ENCODE data around the gene BICDL1. TPM values are rescaled to one million over a fixed set of nuclear protein-coding genes. Genes with fewer than 3 reads are reported as not detected.
A peak's percentile ranks its signal among the peaks of the same experiment; 100 is the strongest.

The BICDL1 gene
- total RNA-seq, 1 experiment from 2014 or later: 0.80 TPM

- no peak for DNase-seq (ENCODE audit: low read depth)
Measured at GRCh38 chr12:120101182-120101581, 112.1 kb downstream of the BICDL1 start.

- DNase-seq (ENCODE audit: low read depth): no peak
Measured at GRCh38 chr12:120101617-120102016, 112.6 kb downstream of the BICDL1 start.

- DNase-seq (ENCODE audit: low read depth): no peak
Measured at GRCh38 chr12:120102189-120103043, 113.4 kb downstream of the BICDL1 start.

- no peak for DNase-seq (ENCODE audit: low read depth)
Measured at GRCh38 chr12:120103044-120103338, 114.0 kb downstream of the BICDL1 start.

- DNase-seq (ENCODE audit: low read depth): no peak
Measured at GRCh38 chr12:120103371-120103770, 114.3 kb downstream of the BICDL1 start.

GRCh38 chr12:120106151-120106550 is 117.1 kb downstream of the BICDL1 start:
- DNase-seq (ENCODE audit: low read depth): no peak

GRCh38 chr12:120109570-120110267 is 120.7 kb downstream of the BICDL1 start:
- DNase-seq (ENCODE audit: low read depth): no peak

- no peak for DNase-seq (ENCODE audit: low read depth)
Measured at GRCh38 chr12:120110550-120111501, 121.8 kb downstream of the BICDL1 start.

- DNase-seq (ENCODE audit: low read depth): no peak
Measured at GRCh38 chr12:120115066-120115465, 126.0 kb downstream of the BICDL1 start.

- peak; percentile 66 for DNase-seq (ENCODE audit: low read depth)
Measured at GRCh38 chr12:120115692-120116440, 126.8 kb downstream of the BICDL1 start.

GRCh38 chr12:120116441-120116791 is 127.4 kb downstream of the BICDL1 start, which contains the start of gene RAB35:
Gene RAB35 (minus strand): TSS chr12:120116753. CDS start chr12:120116650, 103 bp downstream.
- no peak for DNase-seq (ENCODE audit: low read depth)

- DNase-seq (ENCODE audit: low read depth): peak; percentile 99
Measured at GRCh38 chr12:120116792-120117651, 128.0 kb downstream of the BICDL1 start.

GRCh38 chr12:120117961-120118320 is 128.9 kb downstream of the BICDL1 start:
- no peak for DNase-seq (ENCODE audit: low read depth)

GRCh38 chr12:120118321-120119061 is 129.5 kb downstream of the BICDL1 start:
- DNase-seq (ENCODE audit: low read depth): peak; percentile 25

- DNase-seq (ENCODE audit: low read depth): peak; percentile 47
Measured at GRCh38 chr12:120119271-120119973, 130.4 kb downstream of the BICDL1 start.

GRCh38 chr12:120121343-120121742 is 132.3 kb downstream of the BICDL1 start:
- no peak for DNase-seq (ENCODE audit: low read depth)

- no peak for DNase-seq (ENCODE audit: low read depth)
Measured at GRCh38 chr12:120121766-120122293, 132.8 kb downstream of the BICDL1 start.

- DNase-seq (ENCODE audit: low read depth): no peak
Measured at GRCh38 chr12:120125029-120125428, 136.0 kb downstream of the BICDL1 start.

Measured in Daoy (cell line).